HCT116 (cell line): ENCODE data around the gene PDE4D. TPM values are rescaled to one million over a fixed set of nuclear protein-coding genes. Genes with fewer than 3 reads are reported as not detected.

Experiments used
- ATAC-seq: fragments of 200-7000 bp; cut with Tn5 transposase; 2 replicates; pipeline ENCODE4 v1.9.1; 2020; ENCODE audit warnings: mild to moderate bottlenecking, moderate library complexity
- BruUV-seq: library from RNA; stranded (reverse); fragments of 400-500 nt; replicated peaks from 2 replicates; lab custom pipeline; 2021; lab: Mats Ljungman, UMichigan
- CTCF ChIA-PET: fragments of 300-600 bp; sonication (Branson Sonifier 250); formaldehyde crosslinking; loops from one replicate; lab custom pipeline; 2021; ENCODE audit warnings: antibody characterized with exemption; lab: Charles Lee
- POLR2A ChIA-PET: fragments of 300-600, 350-600 bp; sonication (Branson Sonifier 250); formaldehyde crosslinking; loops from one replicate; lab custom pipeline; 2021; ENCODE audit warnings: antibody characterized with exemption; lab: Charles Lee
- RAD21 ChIA-PET, 2 experiments: fragments of 300-600 bp; sonication (Branson Sonifier 250); formaldehyde crosslinking; loops; one replicate each; lab custom pipeline; 2023; ENCODE audit warnings: low total read pairs in 2 of 2; ENCODE audit not compliant: uncharacterized antibody in 2 of 2, unreplicated experiment in 2 of 2, low non-redundant PET in 1 of 2; lab: Charles Lee
- DNase-seq: peaks from one replicate; pipeline ENCODE4 v3.0.0-alpha.2; 2010; ENCODE audit warnings: low read depth, low spot score
- H2AFZ ChIP-seq: fragments of 200-600 bp; shearing (Covaris generic), sonication (generic); 2 replicates; pipeline ENCODE4 v1.6.1; 2017; ENCODE audit warnings: low read depth, mixed run types, mixed read lengths, antibody characterized with exemption, low read length; ENCODE audit not compliant: poor library complexity, severe bottlenecking
- H3K27ac ChIP-seq: 2 replicates; pipeline ENCODE4 v1.5.1; 2012; ENCODE audit warnings: low read depth, low read length
- H3K27me3 ChIP-seq: fragments of 200-600 bp; sonication (generic); 2 replicates; pipeline ENCODE4 v1.6.1; 2016; ENCODE audit warnings: mixed run types, low read length, mixed read lengths; ENCODE audit not compliant: insufficient read depth
- H3K36me3 ChIP-seq, 2 experiments: fragments of 200-500 bp in 1 of 2; fragments of 200-600 bp in 1 of 2; sonication (Bioruptor generic) in 1 of 2; sonication (generic) in 1 of 2; 2 replicates each; pipeline versions ENCODE4 v1.5.1 to v1.6.1; 2014 to 2016; ENCODE audit warnings: low read length in 2 of 2, inconsistent platforms in 1 of 2, mixed read lengths in 1 of 2, mixed run types in 1 of 2; ENCODE audit not compliant: insufficient read depth in 2 of 2, control insufficient read depth in 1 of 2
- H3K4me1 ChIP-seq, 2 experiments: fragments of 200-600 bp in 1 of 2; sonication (generic) in 1 of 2; 2 replicates each; pipeline versions ENCODE4 v1.5.1 to v1.6.1; 2012 to 2017; ENCODE audit warnings: low read length in 2 of 2, inconsistent platforms in 1 of 2, mild to moderate bottlenecking in 1 of 2, mixed read lengths in 1 of 2, mixed run types in 1 of 2, moderate library complexity in 1 of 2; ENCODE audit not compliant: insufficient read depth in 2 of 2, control insufficient read depth in 1 of 2
- H3K4me2 ChIP-seq: fragments of 200-600 bp; sonication (generic); 2 replicates; pipeline ENCODE4 v1.6.1; 2017; ENCODE audit warnings: mixed run types, low read length, mixed read lengths
- H3K4me3 ChIP-seq, 2 experiments: fragments of 200-600 bp in 1 of 2; sonication (generic) in 1 of 2; replicated peaks in 1 of 2; 2 replicates each; pipeline ENCODE4 v1.5.1; 2011 to 2016; ENCODE audit warnings: low read length in 2 of 2, control low read depth in 1 of 2, low read depth in 1 of 2, mild to moderate bottlenecking in 1 of 2, mixed read lengths in 1 of 2, mixed run types in 1 of 2
- H3K79me2 ChIP-seq: fragments of 200-600 bp; sonication (generic); 2 replicates; pipeline ENCODE4 v1.6.1; 2017; ENCODE audit warnings: mild to moderate bottlenecking, mixed run types, low read length, moderate library complexity, mixed read lengths; ENCODE audit not compliant: insufficient read depth
- H3K9ac ChIP-seq: fragments of 200-600 bp; sonication (generic); 2 replicates; pipeline ENCODE4 v1.6.1; 2016; ENCODE audit warnings: low read length, mixed read lengths
- H3K9me2 ChIP-seq: fragments of 200-600 bp; sonication (generic), shearing (Covaris generic); 2 replicates; pipeline ENCODE4 v1.6.1; 2017; ENCODE audit warnings: mixed run types, mild to moderate bottlenecking, moderate library complexity; ENCODE audit not compliant: insufficient read depth
- H3K9me3 ChIP-seq, 2 experiments: fragments of 200-500 bp in 1 of 2; fragments of 200-600 bp in 1 of 2; sonication (Bioruptor generic) in 1 of 2; sonication (generic) in 1 of 2; 2 replicates each; pipeline ENCODE4 v1.6.1; 2014 to 2017; ENCODE audit warnings: low read length in 2 of 2, mixed read lengths in 2 of 2, inconsistent platforms in 1 of 2, low read depth in 1 of 2, mild to moderate bottlenecking in 1 of 2, mixed run types in 1 of 2, moderate library complexity in 1 of 2; ENCODE audit not compliant: control insufficient read depth in 1 of 2, insufficient read depth in 1 of 2
- H4K20me1 ChIP-seq: fragments of 200-600 bp; sonication (generic), shearing (Covaris generic); 2 replicates; pipeline ENCODE4 v1.6.1; 2017; ENCODE audit warnings: mixed run types, mild to moderate bottlenecking, moderate library complexity; ENCODE audit not compliant: insufficient read depth
- CBX3 ChIP-seq: IDR thresholded peaks from 2 replicates; pipeline ENCODE4 v1.6.1; 2012; ENCODE audit warnings: low read depth
- CEBPB ChIP-seq: IDR thresholded peaks from 2 replicates; pipeline ENCODE4 v1.6.1; 2012; ENCODE audit warnings: low read depth
- EZH2 ChIP-seq: fragments of 200-600 bp; sonication (generic); IDR thresholded peaks from 2 replicates; pipeline ENCODE4 v1.6.1; 2017; ENCODE audit warnings: antibody characterized with exemption, mixed run types
- EZH2phosphoT487 ChIP-seq: fragments of 200-600 bp; IDR thresholded peaks from 2 replicates; pipeline ENCODE4 v1.6.1; 2018; ENCODE audit warnings: antibody characterized with exemption, borderline replicate concordance
- JUND ChIP-seq: IDR thresholded peaks from 2 replicates; pipeline ENCODE4 v1.6.1; 2012
- POLR2A ChIP-seq: IDR thresholded peaks from 2 replicates; pipeline ENCODE4 v1.7.0; 2011; ENCODE audit warnings: borderline replicate concordance; ENCODE audit not compliant: insufficient read depth, insufficient read length; ENCODE audit errors: extremely low read depth
- POLR2AphosphoS5 ChIP-seq: IDR thresholded peaks from 2 replicates; pipeline ENCODE4 v1.6.1; 2011; ENCODE audit warnings: mild to moderate bottlenecking, low read depth, low read length, moderate library complexity
- SIN3A ChIP-seq: IDR thresholded peaks from 2 replicates; pipeline ENCODE4 v1.6.1; 2012; ENCODE audit warnings: low read depth
- TCF7L2 ChIP-seq: IDR thresholded peaks from 2 replicates; pipeline ENCODE4 v1.7.0; 2011; ENCODE audit warnings: borderline replicate concordance, inconsistent platforms; ENCODE audit not compliant: insufficient read depth, insufficient read length; ENCODE audit errors: extremely low read depth
- ZBTB33 ChIP-seq: IDR thresholded peaks from 2 replicates; pipeline ENCODE4 v1.6.1; 2011; ENCODE audit warnings: mild to moderate bottlenecking, low read length, moderate library complexity; ENCODE audit not compliant: insufficient replicate concordance; ENCODE audit errors: extremely low read depth
- intact Hi-C: fragments of 100-400 bp; cut with micrococcal nuclease; formaldehyde crosslinking; loops from 2 replicates; pipeline ENCODE4 v1.10.0; 2022
- total RNA-seq: library from RNA; stranded (reverse); gene quantifications from one replicate; pipeline ENCODE4 v1.2.1, GENCODE V29; 2021; ENCODE audit not compliant: unreplicated experiment
- TF ChIP-seq, protein P1 (sequence below): IDR thresholded peaks from 2 replicates; pipeline ENCODE4 v1.6.1; 2012; ENCODE audit warnings: low read depth

PDE4D gene
- total RNA-seq, 1 experiment from 2014 or later = 1.1 TPM

DNA sequence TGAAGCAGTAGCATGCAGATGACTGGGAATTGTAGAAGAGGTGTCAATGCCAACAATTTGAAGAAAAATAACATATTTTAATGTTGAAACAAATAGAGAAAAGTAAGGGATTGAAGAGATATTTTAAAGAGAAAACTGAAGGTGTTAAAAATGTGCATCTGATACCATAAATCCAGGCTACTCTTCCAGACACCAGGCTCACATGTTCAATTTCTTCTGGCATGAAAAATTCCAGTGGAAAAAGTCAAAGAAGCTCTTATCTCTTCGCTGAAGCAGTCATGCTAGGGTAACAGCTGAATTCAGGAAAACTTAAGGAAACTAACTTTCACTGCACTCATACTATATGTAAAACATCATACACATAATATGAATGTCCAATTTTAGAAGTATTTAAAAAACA is 335.0 kb downstream of the PDE4D start:
- intact Hi-C loops = no loop called here
- Histone ChIP-seq H3K4me2 (no peak overlapping the region), H3K79me2 (no peaks in the 10 kb centered on the region), H3K27me3 (peaks cover 8% of the 10 kb centered on the region), H3K27ac (no peak overlapping the region), H2AFZ (no peak overlapping the region), H3K36me3 (no peaks in the 10 kb centered on the region), H3K4me1 (no peaks in the 10 kb centered on the region), H4K20me1 (no peaks in the 10 kb centered on the region), H3K4me3 (no peak overlapping the region), H3K9ac (no peak overlapping the region), H3K9me3 (no peaks in the 10 kb centered on the region), H3K9me2 (no peaks in the 10 kb centered on the region)
- TF ChIP-seq CEBPB (no peak), POLR2A (no peak), ZBTB33 (no peak), EZH2phosphoT487 (no peak), SIN3A (no peak), EZH2 (no peak), POLR2AphosphoS5 (no peak), TCF7L2 (no peak)
- DNase-seq (no peak), ATAC-seq (no peak)
- CTCF ChIA-PET = interaction anchor here (0.7 kb wide), 1 partner anchor 102 kb away, joined by 3 read pairs; no protein-coding TSS in a partner anchor
- RAD21 ChIA-PET = no interaction called here
- POLR2A ChIA-PET = no interaction called here
- BruUV-seq = no TSS peak

- intact Hi-C loops = no loop called here
- Histone ChIP-seq H3K9me2 (no peaks in the 10 kb centered on the region), H3K27me3 (peaks cover 8% of the 10 kb centered on the region), H3K4me2 (no peak overlapping the region), H3K79me2 (no peaks in the 10 kb centered on the region), H3K9ac (no peak overlapping the region), H3K4me3 (no peak overlapping the region), H3K9me3 (no peaks in the 10 kb centered on the region), H3K36me3 (no peaks in the 10 kb centered on the region), H2AFZ (no peak overlapping the region), H3K27ac (no peak overlapping the region), H3K4me1 (no peaks in the 10 kb centered on the region), H4K20me1 (no peaks in the 10 kb centered on the region)
- no TSS peak for BruUV-seq
- ChIA-PET RAD21 (no interaction called here), CTCF (no interaction called here), POLR2A (no interaction called here)
- no peak for ATAC-seq
- no peak for DNase-seq
- no peak for TF ChIP-seq JUND
- TF ChIP-seq, protein P1, sequence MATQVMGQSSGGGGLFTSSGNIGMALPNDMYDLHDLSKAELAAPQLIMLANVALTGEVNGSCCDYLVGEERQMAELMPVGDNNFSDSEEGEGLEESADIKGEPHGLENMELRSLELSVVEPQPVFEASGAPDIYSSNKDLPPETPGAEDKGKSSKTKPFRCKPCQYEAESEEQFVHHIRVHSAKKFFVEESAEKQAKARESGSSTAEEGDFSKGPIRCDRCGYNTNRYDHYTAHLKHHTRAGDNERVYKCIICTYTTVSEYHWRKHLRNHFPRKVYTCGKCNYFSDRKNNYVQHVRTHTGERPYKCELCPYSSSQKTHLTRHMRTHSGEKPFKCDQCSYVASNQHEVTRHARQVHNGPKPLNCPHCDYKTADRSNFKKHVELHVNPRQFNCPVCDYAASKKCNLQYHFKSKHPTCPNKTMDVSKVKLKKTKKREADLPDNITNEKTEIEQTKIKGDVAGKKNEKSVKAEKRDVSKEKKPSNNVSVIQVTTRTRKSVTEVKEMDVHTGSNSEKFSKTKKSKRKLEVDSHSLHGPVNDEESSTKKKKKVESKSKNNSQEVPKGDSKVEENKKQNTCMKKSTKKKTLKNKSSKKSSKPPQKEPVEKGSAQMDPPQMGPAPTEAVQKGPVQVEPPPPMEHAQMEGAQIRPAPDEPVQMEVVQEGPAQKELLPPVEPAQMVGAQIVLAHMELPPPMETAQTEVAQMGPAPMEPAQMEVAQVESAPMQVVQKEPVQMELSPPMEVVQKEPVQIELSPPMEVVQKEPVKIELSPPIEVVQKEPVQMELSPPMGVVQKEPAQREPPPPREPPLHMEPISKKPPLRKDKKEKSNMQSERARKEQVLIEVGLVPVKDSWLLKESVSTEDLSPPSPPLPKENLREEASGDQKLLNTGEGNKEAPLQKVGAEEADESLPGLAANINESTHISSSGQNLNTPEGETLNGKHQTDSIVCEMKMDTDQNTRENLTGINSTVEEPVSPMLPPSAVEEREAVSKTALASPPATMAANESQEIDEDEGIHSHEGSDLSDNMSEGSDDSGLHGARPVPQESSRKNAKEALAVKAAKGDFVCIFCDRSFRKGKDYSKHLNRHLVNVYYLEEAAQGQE = no peak
- TF ChIP-seq CBX3 = no peak
- no peak for TF ChIP-seq POLR2AphosphoS5
- TF ChIP-seq, all 23 proteins: peak for 0
These were observed 336.0 kb downstream of the PDE4D start for GRCh38 chr5:59557572-59557971.
